HepG2 (cell line): ENCODE data around the gene PRMT7. TPM values are rescaled to one million over a fixed set of nuclear protein-coding genes. Genes with fewer than 3 reads are reported as not detected.

ENCODE experiments used
- ATAC-seq: fragments of 200-7000 bp; cut with Tn5 transposase; 3 replicates; pipeline ENCODE4 v1.9.1; 2020; ENCODE audit warnings: mild to moderate bottlenecking, moderate library complexity
- BruUV-seq: library from RNA; stranded (reverse); fragments of 400-500 nt; replicated peaks from 2 replicates; lab custom pipeline; 2021; lab: Mats Ljungman, UMichigan
- CTCF ChIA-PET: fragments of 300-600 bp; formaldehyde crosslinking; extraction: SDS; loops from one replicate; lab custom pipeline; 2021; ENCODE audit warnings: low total read pairs, inconsistent platforms, low intra/inter-chr PET ratio; lab: Yijun Ruan, JAX
- POLR2A ChIA-PET: fragments of 350-600 bp; sonication (Branson Sonifier 250); formaldehyde crosslinking; loops from one replicate; lab custom pipeline; 2020; ENCODE audit warnings: antibody characterized with exemption, inconsistent platforms; lab: Yijun Ruan, JAX
- DNase-seq: peaks from one replicate; pipeline ENCODE4 v3.0.0-alpha.2; 2015; ENCODE audit warnings: low spot score
- FAIRE-seq: peaks from 3 replicates; lab custom pipeline; 2011; peaks lifted over from hg19 to GRCh38; lab: Jason Lieb, UNC
- H2AFZ ChIP-seq: one replicate; pipeline ENCODE4 v1.6.1; 2011; ENCODE audit warnings: low read length, inconsistent platforms
- H3K27ac ChIP-seq: fragments of 300-600 bp; 3 replicates; pipeline ENCODE4 v1.8.0; 2011; ENCODE audit warnings: mixed run types, mild to moderate bottlenecking, mixed read lengths, low read length, inconsistent platforms; ENCODE audit not compliant: insufficient read depth; ENCODE audit errors: extremely low read length
- H3K27me3 ChIP-seq, 2 experiments: fragments of 200-600 bp in 1 of 2; 2 replicates in 1 of 2; 3 replicates in 1 of 2; pipeline versions ENCODE4 v1.6.0 to v1.8.0; 2011; ENCODE audit warnings: low read length in 2 of 2, mild to moderate bottlenecking in 2 of 2, moderate library complexity in 2 of 2, inconsistent platforms in 1 of 2; ENCODE audit not compliant: insufficient read depth in 2 of 2, control insufficient read depth in 1 of 2
- H3K36me3 ChIP-seq, 2 experiments: fragments of 200-600 bp in 1 of 2; replicated peaks in 1 of 2; 2 replicates in 1 of 2; 3 replicates in 1 of 2; pipeline versions ENCODE4 v1.5.1 to v1.8.0; 2011; ENCODE audit warnings: low read length in 2 of 2, inconsistent platforms in 1 of 2; ENCODE audit not compliant: insufficient read depth in 2 of 2, control insufficient read depth in 1 of 2
- H3K4me1 ChIP-seq: 2 replicates; pipeline ENCODE4 v1.5.1; 2012; ENCODE audit warnings: low read length, inconsistent platforms; ENCODE audit not compliant: insufficient read depth
- H3K4me2 ChIP-seq: 2 replicates; pipeline ENCODE4 v1.6.0; 2011; ENCODE audit warnings: low read depth, low read length, inconsistent platforms
- H3K4me3 ChIP-seq, 3 experiments: fragments of 200-600 bp in 1 of 3; sonication (generic), shearing (Covaris generic) in 1 of 3; replicated peaks in 1 of 3; 2 replicates each; pipeline ENCODE4 v1.5.1; 2011 to 2016; ENCODE audit warnings: low read length in 3 of 3, inconsistent platforms in 2 of 3, low read depth in 2 of 3, mild to moderate bottlenecking in 2 of 3, control low read depth in 1 of 3, mixed read lengths in 1 of 3; ENCODE audit not compliant: insufficient read depth in 1 of 3
- H3K79me2 ChIP-seq: one replicate; pipeline ENCODE4 v1.6.1; 2011; ENCODE audit warnings: low read length, inconsistent platforms; ENCODE audit not compliant: insufficient read depth
- H3K9ac ChIP-seq: 2 replicates; pipeline ENCODE4 v1.6.0; 2011; ENCODE audit warnings: mild to moderate bottlenecking, low read depth, low read length, inconsistent platforms; ENCODE audit not compliant: insufficient read depth
- H3K9me3 ChIP-seq: 2 replicates; pipeline ENCODE4 v1.5.1; 2012; ENCODE audit warnings: mild to moderate bottlenecking, low read length
- H4K20me1 ChIP-seq: 2 replicates; pipeline ENCODE4 v1.6.0; 2011; ENCODE audit warnings: inconsistent platforms, mild to moderate bottlenecking, low read length, moderate library complexity; ENCODE audit not compliant: insufficient read depth
- CCAR2 ChIP-seq: fragments of 200-400 bp; formaldehyde crosslinking; optimal IDR thresholded peaks from 2 replicates; pipeline ENCODE3; 2018; ENCODE audit warnings: low read depth, mild to moderate bottlenecking, low read length, moderate library complexity
- MIXL1 ChIP-seq: IDR thresholded peaks from 2 replicates; pipeline ENCODE4 v1.6.1; 2016
- NFKB2 ChIP-seq: sonication (generic); formaldehyde crosslinking; IDR thresholded peaks from 2 replicates; pipeline ENCODE4 v1.4.0; 2020; ENCODE audit warnings: missing genetic modification reagents, borderline replicate concordance
- NRL ChIP-seq: sonication (generic); formaldehyde crosslinking; IDR thresholded peaks from 2 replicates; pipeline ENCODE4 v1.5.0; 2020; ENCODE audit warnings: missing genetic modification reagents, mild to moderate bottlenecking, moderate library complexity, borderline replicate concordance
- PHF5A ChIP-seq: IDR thresholded peaks from one replicate; pipeline ENCODE4 v1.6.1; 2018; ENCODE audit warnings: low read depth, missing genetic modification reagents; ENCODE audit not compliant: unreplicated experiment
- POLR2AphosphoS2 ChIP-seq: IDR thresholded peaks from 2 replicates; pipeline ENCODE4 v1.6.1; 2011; ENCODE audit warnings: low read depth, low read length, improper control_type of control experiment
- ZBTB1 ChIP-seq: sonication (generic); formaldehyde crosslinking; IDR thresholded peaks from 2 replicates; pipeline ENCODE4 v1.4.0; 2020; ENCODE audit warnings: missing genetic modification reagents, borderline replicate concordance
- ZNF616 ChIP-seq: sonication (generic); formaldehyde crosslinking; IDR thresholded peaks from 2 replicates; pipeline ENCODE4 v1.5.0; 2020; ENCODE audit warnings: low read depth, mild to moderate bottlenecking, missing genetic modification reagents
- ZNF629 ChIP-seq: sonication (generic); formaldehyde crosslinking; conservative IDR thresholded peaks from 2 replicates; pipeline ENCODE4 v1.5.0; 2020; ENCODE audit warnings: missing genetic modification reagents
- ZNF747 ChIP-seq: sonication (generic); formaldehyde crosslinking; IDR thresholded peaks from 2 replicates; pipeline ENCODE4 v1.8.1; 2023; ENCODE audit warnings: missing genetic modification reagents, mild to moderate bottlenecking, borderline replicate concordance
- ZNF792 ChIP-seq: IDR thresholded peaks from 2 replicates; pipeline ENCODE4 v1.6.1; 2016
- ZNF83 ChIP-seq: sonication (generic); formaldehyde crosslinking; IDR thresholded peaks from 2 replicates; pipeline ENCODE4 v1.4.0; 2020; ENCODE audit warnings: missing genetic modification reagents, mild to moderate bottlenecking, borderline replicate concordance
- ZSCAN20 ChIP-seq: sonication (generic); formaldehyde crosslinking; IDR thresholded peaks from 2 replicates; pipeline ENCODE4 v1.4.0; 2020; ENCODE audit warnings: missing genetic modification reagents, mild to moderate bottlenecking, borderline replicate concordance
- WGBS: methylation state at CpG from one replicate; pipeline ENCODE4 v1.1.6; 2017; ENCODE audit warnings: low lambda C conversion rate; 5-methylcytosine and 5-hydroxymethylcytosine counted together
- in situ Hi-C: cut with HindIII; loops from 2 replicates; pipeline ENCODE4 v1.10.0; 2017; ENCODE audit warnings: low pct_unique_long_range_greater_than_20kb; ENCODE audit not compliant: extremely low pct_ligation_motif_present
- intact Hi-C: fragments of 100-400 bp; cut with micrococcal nuclease; formaldehyde crosslinking; loops from one replicate; pipeline ENCODE4 v1.10.0; 2022; ENCODE audit not compliant: unreplicated experiment
- polyA plus RNA-seq, 8 experiments: library from polyadenylated mRNA; depleted of rRNA in 3 of 8; stranded (reverse) in 7 of 8; unstranded in 1 of 8; fragments of >200 nt; fragmentation: Illumina TruSeq in 4 of 8; extraction: Trizol in 4 of 8; gene quantifications; 2 replicates each; pipeline versions ENCODE4 v1.2.1 to v1.2.3, GENCODE V29; 2011 to 2016; ENCODE audit warnings: low read depth in 4 of 8, missing spikeins in 1 of 8, mixed read lengths in 1 of 8; ENCODE audit not compliant: insufficient read depth in 1 of 8
- total RNA-seq, 5 experiments: library from RNA; depleted of rRNA; stranded (reverse); fragments of >200 nt; fragmentation: Illumina TruSeq; extraction: Trizol; gene quantifications; 2 replicates each; pipeline ENCODE4 v1.2.3, GENCODE V29; 2016; ENCODE audit warnings: low read depth in 1 of 5
- TF ChIP-seq, protein P1 (sequence below): sonication (generic); formaldehyde crosslinking; IDR thresholded peaks from 2 replicates; pipeline ENCODE4 v1.8.1; 2023; ENCODE audit warnings: mild to moderate bottlenecking, missing genetic modification reagents
- TF ChIP-seq, protein P2 (sequence below): sonication (generic); formaldehyde crosslinking; IDR thresholded peaks from 2 replicates; pipeline ENCODE4 v1.5.0; 2020; ENCODE audit warnings: missing genetic modification reagents

PRMT7 gene
- total and polyA plus RNA-seq, 2 of the 13 experiments (the other 11 are each of a cell fraction or from before 2014, with no cell fraction given): 47.5 to 55.0 TPM

DNA sequence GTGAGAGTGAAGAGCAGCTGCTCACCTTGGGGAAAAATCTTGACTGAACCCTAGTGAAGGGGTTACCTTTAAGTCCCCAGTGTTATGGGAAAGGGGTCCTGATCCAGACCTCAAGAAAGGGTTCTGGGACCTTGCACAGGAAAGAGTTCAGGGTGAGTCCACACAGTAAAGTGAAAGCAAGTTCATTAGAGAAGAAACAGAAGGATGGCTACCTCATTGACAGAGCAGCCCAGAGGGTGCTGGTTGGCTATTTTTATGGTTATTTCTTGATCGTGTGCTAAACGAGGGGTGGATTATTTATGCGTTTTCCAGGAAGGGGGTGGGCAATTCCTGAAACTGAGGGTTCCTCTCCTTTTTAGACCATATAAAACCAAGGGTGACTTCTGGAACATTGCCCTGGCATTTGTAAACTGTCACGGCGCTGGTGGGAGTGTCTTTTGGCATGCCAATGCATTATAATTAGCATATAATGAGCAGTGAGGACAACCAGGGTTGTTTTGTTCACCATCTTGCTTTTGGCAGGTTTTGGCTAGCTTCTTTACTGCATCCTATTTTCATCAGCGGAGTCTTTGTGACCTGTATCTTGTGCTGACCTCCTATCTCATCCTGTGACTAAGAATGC is 79.0 kb downstream of the PRMT7 start:
- H3K36me3 ChIP-seq: no peaks in the 10 kb centered on the region
- no peak for DNase-seq
- H4K20me1 ChIP-seq: no peaks in the 10 kb centered on the region
- POLR2A ChIA-PET: no interaction called here
- H3K4me2 ChIP-seq: no peak overlapping the region
- ATAC-seq: no peak
- no peaks in the 10 kb centered on the region for H3K9me3 ChIP-seq
- intact Hi-C loops (loop anchor here (10.0 kb wide), 1 partner anchor 55 kb away; the partner anchor contains the start of gene SMPD3), in situ Hi-C loops (no loop called here)
- no peak overlapping the region for H3K9ac ChIP-seq
- TF ChIP-seq NFKB2 (no peak), ZNF747 (CRISPR knock-in tag) (no peak), POLR2AphosphoS2 (no peak), ZNF616 (CRISPR knock-in tag) (no peak), MIXL1 (no peak), ZNF629 (CRISPR knock-in tag) (no peak)
- CTCF ChIA-PET: no interaction called here
- peaks cover 0 to 14% of the 10 kb centered on the region in 2 experiments; a peak in 3 of 5 replicates for H3K27me3 ChIP-seq
- H3K4me3 ChIP-seq: no peak overlapping the region
- BruUV-seq: no TSS peak
- H3K27ac ChIP-seq: no peak overlapping the region
- no peak overlapping the region for H2AFZ ChIP-seq
- peaks cover 22% of the 10 kb centered on the region; the same call in 1 of the 2 replicates for H3K4me1 ChIP-seq
- FAIRE-seq: no peak
- no peaks in the 10 kb centered on the region for H3K79me2 ChIP-seq
- WGBS: 60% methylated on average over 6 of the region's 6 CpGs

DNA sequence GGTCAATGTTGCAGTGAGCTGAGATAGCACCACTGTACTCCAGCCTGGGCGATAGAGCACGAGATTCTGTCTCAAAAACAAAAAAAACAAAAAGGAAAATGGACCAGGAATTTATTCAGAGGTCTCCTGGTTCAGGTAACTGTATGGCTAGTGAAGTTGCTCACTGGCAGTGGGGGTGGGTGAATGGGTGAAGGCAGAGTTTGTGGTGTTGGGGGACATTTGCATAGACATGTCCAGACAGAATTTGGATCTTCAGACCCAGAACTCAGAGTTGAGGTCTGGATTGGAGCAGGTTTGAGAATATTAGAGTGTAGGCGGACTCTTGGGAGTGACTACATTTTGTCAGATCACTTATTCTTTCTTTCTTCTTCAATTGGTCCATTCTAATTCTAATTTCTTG is 82.5 kb downstream of the PRMT7 start:
- in situ Hi-C loops: no loop called here
- no peaks in the 10 kb centered on the region; the same call in 1 of the 2 replicates for H3K4me1 ChIP-seq
- no peak for ATAC-seq
- WGBS: 11% methylated on average over 3 of the region's 3 CpGs
- H3K9ac ChIP-seq: no peak overlapping the region
- BruUV-seq: no TSS peak
- H3K36me3 ChIP-seq: no peaks in the 10 kb centered on the region
- FAIRE-seq: no peak
- H3K9me3 ChIP-seq: no peaks in the 10 kb centered on the region
- no peak overlapping the region for H3K4me3 ChIP-seq
- H4K20me1 ChIP-seq: no peaks in the 10 kb centered on the region
- H3K27me3 ChIP-seq: peaks cover 4 to 10% of the 10 kb centered on the region in 2 experiments
- ChIA-PET POLR2A (no interaction called here), CTCF (no interaction called here)
- intact Hi-C loops: no loop called here
- no peak overlapping the region for H3K4me2 ChIP-seq
- no peaks in the 10 kb centered on the region for H3K79me2 ChIP-seq
- no peak overlapping the region for H3K27ac ChIP-seq
- no peak overlapping the region for H2AFZ ChIP-seq
- no peak for DNase-seq
- TF ChIP-seq ZNF83 (CRISPR knock-in tag): no peak
- no peak for TF ChIP-seq NRL
- no peak for TF ChIP-seq ZSCAN20 (CRISPR knock-in tag)
- no peak for TF ChIP-seq CCAR2
- no peak for TF ChIP-seq ZBTB1 (CRISPR knock-in tag)
- TF ChIP-seq, protein P1, sequence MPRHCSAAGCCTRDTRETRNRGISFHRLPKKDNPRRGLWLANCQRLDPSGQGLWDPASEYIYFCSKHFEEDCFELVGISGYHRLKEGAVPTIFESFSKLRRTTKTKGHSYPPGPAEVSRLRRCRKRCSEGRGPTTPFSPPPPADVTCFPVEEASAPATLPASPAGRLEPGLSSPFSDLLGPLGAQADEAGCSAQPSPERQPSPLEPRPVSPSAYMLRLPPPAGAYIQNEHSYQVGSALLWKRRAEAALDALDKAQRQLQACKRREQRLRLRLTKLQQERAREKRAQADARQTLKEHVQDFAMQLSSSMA: no peak
- TF ChIP-seq, protein P2, sequence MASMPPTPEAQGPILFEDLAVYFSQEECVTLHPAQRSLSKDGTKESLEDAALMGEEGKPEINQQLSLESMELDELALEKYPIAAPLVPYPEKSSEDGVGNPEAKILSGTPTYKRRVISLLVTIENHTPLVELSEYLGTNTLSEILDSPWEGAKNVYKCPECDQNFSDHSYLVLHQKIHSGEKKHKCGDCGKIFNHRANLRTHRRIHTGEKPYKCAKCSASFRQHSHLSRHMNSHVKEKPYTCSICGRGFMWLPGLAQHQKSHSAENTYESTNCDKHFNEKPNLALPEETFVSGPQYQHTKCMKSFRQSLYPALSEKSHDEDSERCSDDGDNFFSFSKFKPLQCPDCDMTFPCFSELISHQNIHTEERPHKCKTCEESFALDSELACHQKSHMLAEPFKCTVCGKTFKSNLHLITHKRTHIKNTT (CRISPR knock-in tag): no peak
- no peak for TF ChIP-seq ZNF792 (CRISPR knock-in tag)
- no peak for TF ChIP-seq PHF5A (CRISPR knock-in tag)
